HuH-7.5 (cell line): ENCODE results near the gene CA11.

Experiments
- DNase-seq: peaks from one replicate; pipeline ENCODE4 v3.0.0; 2011; ENCODE audit warnings: low spot score

Gene CA11

GRCh38 chr19:48613024-48613851 is 32.7 kb downstream of the CA11 start:
- no peak for DNase-seq

GRCh38 chr19:48611872-48612271 is 34.1 kb downstream of the CA11 start:
- no peak for DNase-seq

- DNase-seq, result no peak
These were observed 36.3 kb downstream of the CA11 start for GRCh38 chr19:48609571-48610108.

- peak; percentile 79 for DNase-seq
These were observed 37.2 kb downstream of the CA11 start for GRCh38 chr19:48608798-48609263.

GRCh38 chr19:48607359-48607755 is 38.6 kb downstream of the CA11 start:
- no peak for DNase-seq

GRCh38 chr19:48606463-48607358 is 39.3 kb downstream of the CA11 start, which contains the start of gene SPACA4:
SPACA4 (plus strand) TSS chr19:48606742; CDS start chr19:48606979, 237 bp downstream.
- no peak for DNase-seq

- DNase-seq, result no peak
These were observed 42.1 kb downstream of the CA11 start for GRCh38 chr19:48603850-48604249.

GRCh38 chr19:48603449-48603848 is 42.5 kb downstream of the CA11 start:
- DNase-seq, result no peak

GRCh38 chr19:48603001-48603400 is 43.0 kb downstream of the CA11 start:
- no peak for DNase-seq

GRCh38 chr19:48600679-48601417 is 45.1 kb downstream of the CA11 start:
- peak; percentile 8 for DNase-seq

- no peak for DNase-seq
These were observed 46.8 kb downstream of the CA11 start for GRCh38 chr19:48598996-48599700.

GRCh38 chr19:48596679-48597465 is 49.1 kb downstream of the CA11 start:
- no peak for DNase-seq

- no peak for DNase-seq
These were observed 49.8 kb downstream of the CA11 start for GRCh38 chr19:48596237-48596636.

- no peak for DNase-seq
These were observed 50.2 kb downstream of the CA11 start for GRCh38 chr19:48595833-48596232.

- no peak for DNase-seq
These were observed 50.8 kb downstream of the CA11 start for GRCh38 chr19:48595171-48595570.

- DNase-seq, result no peak
These were observed 55.0 kb downstream of the CA11 start for GRCh38 chr19:48591021-48591420.

GRCh38 chr19:48588670-48589401 is 57.2 kb downstream of the CA11 start:
- DNase-seq, result peak; percentile 90
